HG02763 (cell line): ENCODE measurements around the gene DYRK2.

Experiments
- ATAC-seq: cut with Tn5 transposase; IDR thresholded peaks from one replicate; pipeline ENCODE4 v1.9.1; 2021; ENCODE audit warnings: mild to moderate bottlenecking, moderate library complexity; ENCODE audit not compliant: unreplicated experiment

Gene DYRK2

DNA sequence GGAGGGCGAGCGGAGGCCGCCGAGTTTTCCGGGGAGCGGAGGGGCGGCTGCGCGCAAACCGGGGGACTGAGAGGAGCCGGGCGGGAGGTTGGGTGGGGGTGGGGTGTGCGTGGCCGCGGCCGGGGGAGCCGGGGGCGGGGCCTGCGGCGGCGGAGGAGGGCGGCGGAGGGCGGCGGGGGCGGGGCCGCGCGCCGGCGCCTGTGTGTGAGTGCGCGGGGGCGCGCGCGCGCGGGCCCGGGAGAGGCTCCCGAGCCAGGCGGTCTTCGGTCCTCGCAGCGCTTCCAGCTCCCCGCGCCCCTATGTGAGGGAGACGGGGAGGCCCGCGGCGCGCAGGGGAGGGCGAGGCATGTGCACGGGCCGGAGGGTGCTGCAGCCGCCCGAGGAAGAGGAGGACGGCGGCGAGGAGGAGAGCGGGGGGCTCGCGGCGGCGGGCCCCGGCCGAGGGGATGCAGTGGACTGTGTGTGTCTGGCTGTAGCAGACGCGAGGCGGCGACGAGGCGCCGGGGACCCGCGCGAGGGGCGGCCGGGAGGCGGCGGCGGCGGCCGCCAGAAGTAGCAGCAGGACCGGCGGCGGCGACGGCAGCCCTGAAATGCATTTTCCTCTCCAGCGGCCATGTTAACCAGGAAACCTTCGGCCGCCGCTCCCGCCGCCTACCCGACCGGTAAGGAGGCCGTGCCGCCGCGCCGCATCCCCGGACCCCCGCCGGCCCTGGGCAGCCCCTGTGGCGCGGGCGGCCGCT is at the start of gene DYRK2:
Gene DYRK2 (plus strand): TSS at position 225 of the 740 bp plus-strand sequence. CDS start 389 bp downstream, at position 614.
- peak; percentile 51 for ATAC-seq

- ATAC-seq, result no peak
These were observed 48.9 kb upstream of the DYRK2 start for GRCh38 chr12:67599691-67600090.

DNA sequence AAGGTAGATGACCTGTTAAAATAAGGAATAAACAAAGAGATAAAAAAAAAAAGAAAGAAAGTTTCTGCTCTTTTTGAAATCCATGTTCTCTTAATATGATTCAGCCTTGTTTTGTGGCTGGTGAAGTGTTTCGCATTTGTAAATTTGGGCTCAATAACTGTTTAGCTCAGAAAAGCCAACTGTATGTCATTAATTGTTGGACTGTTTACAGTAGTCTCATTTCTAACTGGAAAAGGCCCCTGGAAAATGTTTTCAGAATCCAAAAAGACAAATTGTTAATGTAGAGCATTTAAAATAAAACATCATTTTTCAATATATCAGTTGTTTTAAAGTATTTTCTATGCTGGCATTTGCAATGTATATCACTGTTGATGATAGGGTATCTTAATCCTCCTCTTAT is 47.4 kb upstream of the DYRK2 start:
- ATAC-seq, result no peak

DNA sequence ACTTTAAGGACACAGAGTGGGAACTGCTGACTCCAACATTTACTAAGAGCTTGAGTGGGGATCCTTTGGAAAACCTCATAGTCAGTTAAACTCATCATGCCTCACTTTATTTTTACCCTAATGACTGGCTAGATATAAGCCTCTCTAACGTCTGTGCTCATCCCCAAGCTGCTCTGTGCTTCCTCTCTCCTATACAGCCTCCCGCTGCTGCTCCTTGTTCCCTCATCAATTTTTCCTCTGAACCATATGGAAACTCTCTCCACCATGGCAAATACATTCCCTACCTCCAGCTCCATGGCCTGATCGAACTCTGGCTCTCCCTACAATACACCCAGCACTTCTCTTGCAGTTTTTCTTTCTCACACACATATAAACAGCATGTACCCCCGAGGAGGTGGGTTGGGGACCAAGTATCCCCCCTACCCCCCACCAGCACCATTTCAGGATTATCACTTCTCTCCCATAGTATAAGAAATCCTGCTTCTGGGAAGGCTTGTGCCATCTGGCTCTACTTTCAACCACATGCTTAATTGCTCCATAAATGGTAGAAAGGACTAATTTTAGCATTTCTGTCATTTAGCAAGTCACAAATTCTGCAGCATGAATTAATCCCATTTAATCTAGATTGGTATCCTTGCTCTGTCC is 39.2 kb upstream of the DYRK2 start:
- no peak for ATAC-seq

- no peak for ATAC-seq
These were observed 35.5 kb upstream of the DYRK2 start for GRCh38 chr12:67613040-67613439.

DNA sequence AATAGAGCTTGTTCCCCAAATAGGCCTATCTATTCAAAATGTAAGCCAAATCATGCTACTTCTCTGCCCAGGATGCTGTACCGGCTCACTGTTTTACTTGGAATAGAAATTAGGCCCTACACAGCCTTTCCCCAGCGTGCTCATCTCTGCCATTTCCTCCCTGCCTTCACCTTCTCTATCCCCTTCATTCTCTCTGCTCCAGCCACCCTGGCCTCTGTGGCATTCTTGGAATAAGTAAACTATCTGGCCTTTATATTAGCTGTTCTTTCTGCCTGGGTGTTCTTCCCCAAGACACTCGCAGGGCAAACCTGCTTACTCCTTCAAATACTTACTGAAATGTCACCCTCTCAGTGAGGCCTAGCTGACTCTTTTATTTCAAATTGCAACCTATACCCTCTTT is 30.9 kb upstream of the DYRK2 start:
- ATAC-seq, result no peak

GRCh38 chr12:67618303-67618702 is 30.2 kb upstream of the DYRK2 start:
- ATAC-seq, result no peak

GRCh38 chr12:67621112-67621511 is 27.4 kb upstream of the DYRK2 start:
- no peak for ATAC-seq

- ATAC-seq, result no peak
These were observed 26.6 kb upstream of the DYRK2 start for GRCh38 chr12:67621926-67622325.

GRCh38 chr12:67623259-67623658 is 25.3 kb upstream of the DYRK2 start:
- ATAC-seq, result no peak

- no peak for ATAC-seq
These were observed 24.2 kb upstream of the DYRK2 start for GRCh38 chr12:67624355-67624754.

DNA sequence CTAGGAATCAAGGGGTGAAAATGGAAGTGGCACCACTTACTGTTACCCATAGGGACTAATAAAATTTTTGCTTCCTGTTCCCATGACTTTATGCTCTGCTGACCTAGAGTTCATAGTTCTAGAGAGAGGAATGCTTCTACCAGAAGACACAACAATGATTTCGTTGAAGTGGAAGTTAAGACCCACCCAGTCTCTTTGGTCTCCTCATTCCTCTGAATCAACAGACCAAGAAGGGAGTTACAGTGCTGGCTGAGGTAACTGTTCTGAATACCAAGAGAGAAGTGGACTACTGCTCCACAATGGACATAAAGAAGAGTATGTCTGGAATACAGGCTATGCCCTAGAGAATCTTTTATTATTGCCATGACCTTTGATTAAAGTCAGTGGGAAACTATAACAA is 23.5 kb upstream of the DYRK2 start:
- no peak for ATAC-seq

DNA sequence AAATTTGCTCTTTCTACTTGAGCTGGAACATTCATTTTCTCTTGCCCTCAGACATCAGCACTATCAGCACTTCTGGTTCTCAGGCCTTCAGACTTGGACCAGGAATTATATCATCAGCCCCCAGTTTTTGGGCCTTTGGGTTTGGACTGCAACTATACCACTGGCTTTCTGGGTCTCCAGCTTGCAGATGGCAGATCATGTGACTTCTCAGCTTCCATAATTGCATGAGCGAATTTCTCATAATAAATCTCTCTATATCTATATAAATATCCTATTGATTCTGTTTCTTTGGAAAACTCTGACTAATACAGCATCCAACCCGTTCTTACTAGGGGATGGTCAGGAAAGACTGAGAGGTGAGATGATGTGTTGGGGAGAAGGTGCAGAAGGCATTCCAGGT is 22.4 kb upstream of the DYRK2 start:
- ATAC-seq, result no peak

DNA sequence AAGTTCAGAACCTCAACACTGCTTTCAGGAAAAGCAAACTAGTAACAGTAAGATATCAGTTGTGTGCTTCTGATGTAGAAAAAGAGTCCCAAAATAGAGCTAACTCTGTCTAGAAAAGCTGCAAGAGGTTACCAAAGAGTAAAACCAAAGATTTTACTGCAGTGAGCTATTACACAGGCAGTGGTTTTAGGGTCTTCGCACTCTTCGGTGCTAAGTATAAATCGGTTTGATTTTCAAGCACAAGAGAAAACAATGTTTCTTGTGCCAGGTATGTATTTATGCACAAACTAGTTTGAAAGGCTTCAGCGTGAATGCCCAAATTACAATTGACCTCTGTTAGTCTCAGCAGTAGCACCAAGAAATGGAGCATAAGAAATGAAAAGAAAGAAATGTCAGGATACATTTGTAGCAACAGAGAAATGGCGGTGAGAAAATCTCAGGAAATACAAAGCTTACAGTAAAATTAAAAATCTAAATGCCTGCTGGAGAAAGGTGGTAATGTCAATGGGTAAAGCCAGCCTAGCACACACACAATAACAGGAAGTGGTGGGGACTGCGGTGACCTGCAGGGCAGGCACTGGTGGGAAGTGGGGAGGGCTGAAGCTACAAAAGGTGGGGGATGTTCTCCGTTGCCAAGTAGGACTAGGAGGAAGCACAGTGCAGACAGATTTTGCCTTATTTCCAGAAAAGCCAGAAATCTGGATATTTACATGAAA is 18.0 kb upstream of the DYRK2 start:
- ATAC-seq, result peak; percentile 99

GRCh38 chr12:67632005-67632404 is 16.5 kb upstream of the DYRK2 start:
- ATAC-seq, result no peak

GRCh38 chr12:67633024-67633610 is 15.4 kb upstream of the DYRK2 start:
- no peak for ATAC-seq

- ATAC-seq, result no peak
These were observed 14.8 kb upstream of the DYRK2 start for GRCh38 chr12:67633708-67634107.

- no peak for ATAC-seq
These were observed 14.2 kb upstream of the DYRK2 start for GRCh38 chr12:67634303-67634761.

DNA sequence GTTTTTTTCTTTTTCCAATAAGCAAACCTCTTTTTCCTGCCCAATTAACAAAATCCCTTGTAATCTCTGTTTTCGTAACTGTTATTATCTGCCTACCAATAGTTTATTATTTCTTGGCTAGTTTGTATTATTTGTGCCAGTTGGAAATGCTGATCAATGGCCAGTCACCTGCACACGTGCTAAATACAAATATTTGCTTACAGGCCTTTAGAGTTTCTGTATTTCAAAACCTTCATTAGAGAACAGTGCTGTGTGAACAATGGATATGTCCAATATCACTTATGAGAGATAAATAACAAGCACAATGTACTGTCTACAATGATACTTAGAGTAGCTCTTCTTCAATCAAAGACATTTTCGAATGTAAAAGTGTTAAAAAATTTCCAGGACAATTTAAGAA is 10.8 kb upstream of the DYRK2 start:
- no peak for ATAC-seq

GRCh38 chr12:67638694-67639093 is 9.9 kb upstream of the DYRK2 start:
- ATAC-seq, result no peak

DNA sequence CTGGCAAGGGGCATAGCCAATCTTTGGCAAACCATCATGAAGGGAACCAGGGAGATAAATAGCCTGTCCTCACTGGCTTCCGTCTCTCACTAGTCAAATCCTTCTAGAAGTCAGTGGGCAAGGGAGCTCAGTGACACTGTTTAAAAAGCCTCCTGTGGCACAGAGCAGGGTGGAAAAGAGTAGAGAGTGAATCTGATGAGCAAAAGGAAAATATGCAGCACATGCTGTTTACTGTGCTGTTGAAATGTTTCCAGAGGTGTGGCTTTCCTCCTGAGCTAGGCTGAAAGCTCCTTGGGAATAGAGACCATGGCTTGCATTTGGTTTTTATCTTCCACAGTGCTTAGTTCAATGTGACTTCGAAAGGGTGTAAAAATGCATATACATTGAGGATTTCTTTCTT is 7.7 kb upstream of the DYRK2 start:
- no peak for ATAC-seq

DNA sequence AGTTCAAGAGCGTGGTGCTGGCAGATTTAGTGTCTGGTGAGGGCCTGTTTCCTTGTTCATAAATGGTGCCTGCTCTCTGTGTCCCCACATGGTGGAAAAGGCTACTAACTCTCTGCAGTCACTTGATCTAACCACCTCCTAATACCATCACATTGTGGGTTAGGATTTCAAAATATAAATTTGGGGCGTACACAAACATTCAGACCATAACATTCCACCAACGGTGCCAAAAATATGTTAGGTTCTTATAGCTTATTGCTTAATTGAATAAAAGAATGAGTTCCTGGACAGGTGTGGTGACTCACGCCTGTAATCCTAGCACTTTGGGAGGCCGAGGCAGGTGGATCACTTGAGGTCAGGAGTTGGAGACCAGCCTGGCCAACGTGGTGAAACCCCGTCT is 3.4 kb upstream of the DYRK2 start:
- ATAC-seq, result no peak
